K562 (cell line): ENCODE data around the gene DOCK1. TPM values are rescaled to one million over a fixed set of nuclear protein-coding genes. Genes with fewer than 3 reads are reported as not detected.

Experiments
- ATAC-seq: fragments of 200-7000 bp; cut with Tn5 transposase; 3 replicates; pipeline ENCODE4 v1.9.1; 2020; ENCODE audit warnings: moderate library complexity
- BruUV-seq: library from RNA; stranded (reverse); fragments of 400-500 nt; replicated peaks from 2 replicates; lab custom pipeline; 2021; lab: Mats Ljungman, UMichigan
- CTCF ChIA-PET: fragments of 300-600 bp; formaldehyde crosslinking; extraction: SDS; loops from one replicate; lab custom pipeline; 2021; ENCODE audit warnings: low intra/inter-chr PET ratio; lab: Yijun Ruan, JAX
- POLR2A ChIA-PET: fragments of 300-600, 350-650 bp; sonication (Branson Sonifier 250); formaldehyde crosslinking; extraction: SDS; loops from one replicate; lab custom pipeline; 2021; ENCODE audit warnings: antibody characterized with exemption, inconsistent platforms; lab: Yijun Ruan, JAX
- DNase-seq, 4 experiments: peaks; one replicate each; pipeline versions ENCODE4 v3.0.0 to v3.0.0-alpha.2; 2011 to 2018; ENCODE audit warnings: low spot score in 3 of 4, mixed read lengths in 3 of 4; ENCODE audit errors: extremely low read depth in 1 of 4
- FAIRE-seq: peaks from 2 replicates; lab custom pipeline; 2011; peaks lifted over from hg19 to GRCh38; lab: Jason Lieb, UNC
- H2AFZ ChIP-seq: 2 replicates; pipeline ENCODE4 v1.6.0; 2011; ENCODE audit warnings: low read depth, low read length, control low read depth, inconsistent platforms
- H3K27ac ChIP-seq: fragments of 200-600 bp; 3 replicates; pipeline ENCODE4 v1.8.0; 2011; ENCODE audit warnings: low read depth, mild to moderate bottlenecking, control low read depth, inconsistent platforms, low read length, moderate library complexity, mixed read lengths; ENCODE audit errors: extremely low read depth
- H3K27me3 ChIP-seq, 2 experiments: fragments of 300-600 bp in 1 of 2; 2 replicates in 1 of 2; 3 replicates in 1 of 2; pipeline versions ENCODE4 v1.6.0 to v1.8.0; 2011; ENCODE audit warnings: inconsistent platforms in 2 of 2, low read length in 2 of 2, mild to moderate bottlenecking in 1 of 2, mixed read lengths in 1 of 2, moderate library complexity in 1 of 2; ENCODE audit not compliant: control insufficient read depth in 2 of 2, insufficient read depth in 2 of 2
- H3K36me3 ChIP-seq: fragments of 300-600 bp; 3 replicates; pipeline ENCODE4 v1.8.0; 2011; ENCODE audit warnings: mild to moderate bottlenecking, low read length, inconsistent platforms; ENCODE audit not compliant: control insufficient read depth, insufficient read depth
- H3K4me1 ChIP-seq, 2 experiments: fragments of 200-600 bp in 1 of 2; replicated peaks in 1 of 2; 2 replicates in 1 of 2; 3 replicates in 1 of 2; pipeline versions ENCODE4 v1.5.1 to v1.8.0; 2011; ENCODE audit warnings: inconsistent platforms in 2 of 2, low read length in 2 of 2, mild to moderate bottlenecking in 1 of 2, mixed read lengths in 1 of 2, moderate library complexity in 1 of 2; ENCODE audit not compliant: control insufficient read depth in 2 of 2, insufficient read depth in 2 of 2
- H3K4me2 ChIP-seq: 2 replicates; pipeline ENCODE4 v1.6.1; 2011; ENCODE audit warnings: low read length, control low read depth, inconsistent platforms, mixed read lengths; ENCODE audit not compliant: insufficient read depth
- H3K4me3 ChIP-seq: fragments of 200-600 bp; sonication (generic), shearing (Covaris generic); 2 replicates; pipeline ENCODE4 v1.5.1; 2016; ENCODE audit warnings: control low read depth, inconsistent platforms
- H3K79me2 ChIP-seq: fragments of 200-600 bp; 3 replicates; pipeline ENCODE4 v1.8.0; 2011; ENCODE audit warnings: low read length, inconsistent platforms; ENCODE audit not compliant: control insufficient read depth, insufficient read depth
- H3K9ac ChIP-seq, 2 experiments: 2 replicates each; pipeline versions ENCODE4 v1.6.0 to v1.6.1; 2011; ENCODE audit warnings: low read depth in 2 of 2, low read length in 2 of 2, control low read depth in 1 of 2, inconsistent platforms in 1 of 2, mild to moderate bottlenecking in 1 of 2, mixed read lengths in 1 of 2; ENCODE audit not compliant: insufficient read depth in 1 of 2
- H3K9me1 ChIP-seq: one replicate; pipeline ENCODE4 v1.6.0; 2011; ENCODE audit warnings: inconsistent platforms, mild to moderate bottlenecking, low read length, moderate library complexity; ENCODE audit not compliant: control insufficient read depth, insufficient read depth
- H3K9me3 ChIP-seq: replicated peaks from 2 replicates; pipeline ENCODE4 v1.5.1; 2011; ENCODE audit warnings: low read depth, low read length, inconsistent platforms; ENCODE audit not compliant: control insufficient read depth, insufficient read depth
- H4K20me1 ChIP-seq: replicated peaks from 2 replicates; pipeline ENCODE4 v1.6.1; 2011; ENCODE audit warnings: low read length, inconsistent platforms, mixed read lengths; ENCODE audit not compliant: control insufficient read depth, insufficient read depth
- CCAR2 ChIP-seq: fragments of 200-400 bp; formaldehyde crosslinking; IDR thresholded peaks from 2 replicates; pipeline ENCODE4 v1.6.1; 2017; ENCODE audit warnings: mild to moderate bottlenecking, low read depth, low read length
- CREB5 ChIP-seq: fragments of 250-450 bp; sonication (Bioruptor Pico); IDR thresholded peaks from 2 replicates; pipeline ENCODE4 v1.5.0; 2020; ENCODE audit warnings: mild to moderate bottlenecking
- GTF2F1 ChIP-seq: IDR thresholded peaks from 2 replicates; pipeline ENCODE4 v1.6.1; 2011; ENCODE audit warnings: low read depth, low read length, improper control_type of control experiment
- MEF2D ChIP-seq: conservative IDR thresholded peaks from 2 replicates; pipeline ENCODE4 v1.6.1; 2016; ENCODE audit warnings: low read depth, missing genetic modification characterization, missing compliant biosample characterization
- PKNOX1 ChIP-seq: fragments of 450-650 bp; IDR thresholded peaks from 2 replicates; pipeline ENCODE4 v1.6.1; 2016
- SIN3B ChIP-seq: fragments of 450-650 bp; IDR thresholded peaks from 2 replicates; pipeline ENCODE4 v1.6.1; 2017; ENCODE audit warnings: low read depth, mild to moderate bottlenecking, moderate library complexity
- STAG1 ChIP-seq: sonication (generic); formaldehyde crosslinking; IDR thresholded peaks from 2 replicates; pipeline ENCODE4 v1.5.0; 2020; ENCODE audit warnings: missing genetic modification reagents, borderline replicate concordance
- TBL1XR1 ChIP-seq, 2 experiments: IDR thresholded peaks; 2 replicates each; pipeline ENCODE4 v1.6.1; 2012; ENCODE audit warnings: improper control_type of control experiment in 2 of 2, low read length in 2 of 2, mild to moderate bottlenecking in 1 of 2
- ZFPM2 ChIP-seq: fragments of 250-450 bp; sonication (Bioruptor Pico); IDR thresholded peaks from 2 replicates; pipeline ENCODE4 v1.5.1; 2022; ENCODE audit warnings: mild to moderate bottlenecking
- ZNF280A ChIP-seq: fragments of 450-650 bp; IDR thresholded peaks from 2 replicates; pipeline ENCODE4 v1.6.1; 2018; ENCODE audit warnings: mild to moderate bottlenecking, low read depth; ENCODE audit not compliant: partially characterized antibody
- ZNF318 ChIP-seq, 2 experiments: fragments of 450-650 bp; IDR thresholded peaks; 2 replicates each; pipeline ENCODE4 v1.6.1; 2016; ENCODE audit warnings: mild to moderate bottlenecking in 2 of 2, borderline replicate concordance in 1 of 2, low read depth in 1 of 2, moderate library complexity in 1 of 2
- WGBS: fragments of 100-300 bp; shearing (Covaris generic); methylation state at CpG from one replicate; pipeline ENCODE4 v1.1.6; 2016; ENCODE audit warnings: low coverage, mixed read lengths; ENCODE audit not compliant: insufficient coverage; ENCODE audit errors: missing lambda C conversion rate; 5-methylcytosine and 5-hydroxymethylcytosine counted together
- in situ Hi-C: fragments of 300-500 bp; cut with MboI; formaldehyde crosslinking; loops from 4 replicates; pipeline ENCODE4 v1.15.0; 2018; ENCODE audit warnings: inconsistent platforms, mixed read lengths
- intact Hi-C: fragments of 100-400 bp; cut with micrococcal nuclease; formaldehyde crosslinking; loops from 2 replicates; pipeline ENCODE4 v1.14.2; 2022
- polyA plus RNA-seq, 8 experiments: library from polyadenylated mRNA; depleted of rRNA in 4 of 8; stranded (reverse) in 5 of 8; unstranded in 3 of 8; fragments of >200 nt; fragmentation: Nextera tagmentation in 2 of 8; fragmentation: Illumina TruSeq in 1 of 8; extraction: Ambion mirVana in 2 of 8; extraction: Trizol in 1 of 8; gene quantifications; 2 replicates each; pipeline versions ENCODE4 v1.2.1 to v1.2.3, GENCODE V29; 2011 to 2014; ENCODE audit warnings: inconsistent platforms in 1 of 8, missing spikeins in 1 of 8
- total RNA-seq, 7 experiments: library from RNA; depleted of rRNA in 6 of 7; stranded (reverse); fragments of >200 nt in 6 of 7; fragmentation: Illumina TruSeq in 2 of 7; extraction: Trizol in 2 of 7; gene quantifications; 2 replicates each; pipeline versions ENCODE4 v1.2.1 to v1.2.3, GENCODE V29; 2011 to 2021; ENCODE audit warnings: low replicate concordance in 1 of 7

Gene DOCK1
- total and polyA plus RNA-seq, 9 of the 15 experiments (the other 6 are each of a cell fraction or from before 2014, with no cell fraction given): 0.31 TPM; not detected in 8

- Histone ChIP-seq H3K79me2 (no peaks in the 10 kb centered on the region), H2AFZ (no peak overlapping the region), H3K4me2 (no peak overlapping the region), H3K27ac (no peak overlapping the region), H3K27me3 (no peaks in the 10 kb centered on the region), H3K9ac (no peak overlapping the region), H3K9me1 (no peaks in the 10 kb centered on the region), H3K4me3 (no peak overlapping the region), H3K36me3 (no peaks in the 10 kb centered on the region), H3K9me3 (no peaks in the 10 kb centered on the region), H3K4me1 (no peaks in the 10 kb centered on the region), H4K20me1 (no peaks in the 10 kb centered on the region)
- WGBS: 1% methylated on average over 8 of the region's 9 CpGs
- DNase-seq (no peak), FAIRE-seq (no peak), ATAC-seq (no peak)
- POLR2A ChIA-PET: no interaction called here
- CTCF ChIA-PET: no interaction called here
- intact Hi-C loops: no loop called here
- in situ Hi-C loops: no loop called here
- no TSS peak for BruUV-seq
- TF ChIP-seq TBL1XR1 (IDR thresholded peaks at IDR 0.05; ENCODE audit: low read length in 2 of 2) (no peak), PKNOX1 (no peak), ZNF318 (IDR thresholded peaks at IDR 0.05; ENCODE audit: borderline replicate concordance in 1 of 2, low read depth in 1 of 2) (no peak), ZNF280A (no peak), SIN3B (no peak), CCAR2 (no peak), GTF2F1 (no peak), CREB5 (CRISPR knock-in tag) (no peak), ZFPM2 (CRISPR knock-in tag) (no peak), STAG1 (no peak), MEF2D (no peak)
Observed at GRCh38 chr10:127358337-127358736, 453.1 kb downstream of the DOCK1 start.
